H1 (cell line): ENCODE data around the gene ABHD1. TPM values are rescaled to one million over a fixed set of nuclear protein-coding genes. Genes with fewer than 3 reads are reported as not detected.

Experiments
- CTCF ChIA-PET: fragments of 300-600 bp; sonication (Branson Sonifier 250); formaldehyde crosslinking; loops from one replicate; lab custom pipeline; 2021; ENCODE audit not compliant: partially characterized antibody; lab: Charles Lee
- POLR2A ChIA-PET: fragments of 300-600 bp; sonication (Branson Sonifier 250); formaldehyde crosslinking; loops from one replicate; lab custom pipeline; 2021; ENCODE audit warnings: inconsistent platforms; ENCODE audit not compliant: partially characterized antibody; lab: Charles Lee
- DNase-seq, 2 experiments: peaks; one replicate each; pipeline versions ENCODE4 v3.0.0 to v3.0.0-alpha.2; 2010 to 2022; ENCODE audit warnings: low spot score in 2 of 2, low read depth in 1 of 2, mixed read lengths in 1 of 2
- FAIRE-seq: peaks from 2 replicates; lab custom pipeline; 2011; peaks lifted over from hg19 to GRCh38; lab: Jason Lieb, UNC
- H2AFZ ChIP-seq: 2 replicates; pipeline ENCODE4 v1.8.1; 2012; ENCODE audit warnings: low read length, inconsistent platforms
- H2AK5ac ChIP-seq: 2 replicates; pipeline ENCODE4 v1.6.1; 2013; ENCODE audit warnings: low read depth, low read length
- H2BK120ac ChIP-seq: replicated peaks from 2 replicates; pipeline ENCODE3; 2013; ENCODE audit warnings: low read depth, low read length, inconsistent platforms
- H2BK12ac ChIP-seq: 2 replicates; pipeline ENCODE4 v1.6.1; 2013; ENCODE audit warnings: low read depth, low read length
- H2BK15ac ChIP-seq: 2 replicates; pipeline ENCODE4 v1.6.1; 2013; ENCODE audit warnings: low read length
- H2BK20ac ChIP-seq: 2 replicates; pipeline ENCODE4 v1.6.1; 2013; ENCODE audit warnings: low read length
- H2BK5ac ChIP-seq: 2 replicates; pipeline ENCODE4 v1.6.1; 2013; ENCODE audit warnings: low read depth, low read length
- H3K14ac ChIP-seq: 2 replicates; pipeline ENCODE4 v1.6.1; 2013; ENCODE audit warnings: inconsistent platforms; ENCODE audit not compliant: insufficient read length
- H3K18ac ChIP-seq: 2 replicates; pipeline ENCODE4 v1.6.1; 2013; ENCODE audit warnings: low read length; ENCODE audit errors: extremely low read depth
- H3K23ac ChIP-seq: 2 replicates; pipeline ENCODE4 v1.6.1; 2013; ENCODE audit warnings: inconsistent platforms; ENCODE audit not compliant: insufficient read length
- H3K23me2 ChIP-seq: 2 replicates; pipeline ENCODE4 v1.6.1; 2013; ENCODE audit warnings: low read depth, low read length
- H3K27ac ChIP-seq: 2 replicates; pipeline ENCODE4 v1.6.1; 2011; ENCODE audit warnings: low read depth, low read length, inconsistent platforms
- H3K27me3 ChIP-seq, 4 experiments: replicated peaks in 1 of 4; 1 replicate in 1 of 4; 2 replicates in 3 of 4; pipeline versions ENCODE4 v1.6.1 to v1.8.1; 2011 to 2013; ENCODE audit warnings: low read length in 3 of 4, mild to moderate bottlenecking in 3 of 4, inconsistent platforms in 2 of 4, mixed read lengths in 2 of 4, moderate library complexity in 1 of 4; ENCODE audit not compliant: control insufficient read depth in 3 of 4, insufficient read depth in 3 of 4; ENCODE audit errors: extremely low read depth in 1 of 4
- H3K36me3 ChIP-seq, 4 experiments: 2 replicates each; pipeline versions ENCODE4 v1.6.1 to v1.8.1; 2011 to 2013; ENCODE audit warnings: mild to moderate bottlenecking in 4 of 4, low read length in 3 of 4, moderate library complexity in 2 of 4, control low read depth in 1 of 4, inconsistent platforms in 1 of 4; ENCODE audit not compliant: insufficient read depth in 4 of 4, control insufficient read depth in 2 of 4
- H3K4ac ChIP-seq: replicated peaks from 2 replicates; pipeline ENCODE3; 2013; ENCODE audit warnings: low read length, low read depth, mixed read lengths, inconsistent platforms; ENCODE audit not compliant: insufficient read length
- H3K4me1 ChIP-seq, 4 experiments: replicated peaks in 1 of 4; 1 replicate in 1 of 4; 2 replicates in 3 of 4; pipeline versions ENCODE4 v1.6.1 to v1.8.1; 2011 to 2013; ENCODE audit warnings: low read length in 3 of 4, inconsistent platforms in 2 of 4, mixed read lengths in 1 of 4; ENCODE audit not compliant: insufficient read depth in 4 of 4, control insufficient read depth in 3 of 4
- H3K4me2 ChIP-seq, 2 experiments: 2 replicates each; pipeline versions ENCODE4 v1.6.1 to v1.8.1; 2011 to 2013; ENCODE audit warnings: low read depth in 2 of 2, low read length in 2 of 2, control low read depth in 1 of 2, inconsistent platforms in 1 of 2, mild to moderate bottlenecking in 1 of 2; ENCODE audit not compliant: insufficient read depth in 1 of 2
- H3K4me3 ChIP-seq, 4 experiments: fragments of 200-600, 300-600 bp in 1 of 4; sonication (generic), shearing (Covaris generic), sonication (Bioruptor Twin) in 1 of 4; 2 replicates each; pipeline versions ENCODE4 v1.5.1 to v1.8.1; 2011 to 2016; ENCODE audit warnings: low read length in 4 of 4, low read depth in 3 of 4, control low read depth in 2 of 4, inconsistent platforms in 2 of 4, mild to moderate bottlenecking in 2 of 4, mixed read lengths in 1 of 4, moderate library complexity in 1 of 4; ENCODE audit not compliant: insufficient read depth in 2 of 4; ENCODE audit errors: extremely low read depth in 1 of 4
- H3K56ac ChIP-seq: replicated peaks from 2 replicates; pipeline ENCODE3; 2013; ENCODE audit warnings: low read depth, mild to moderate bottlenecking, mixed read lengths, low read length, inconsistent platforms; ENCODE audit not compliant: insufficient read length
- H3K79me1 ChIP-seq: 2 replicates; pipeline ENCODE4 v1.6.1; 2013; ENCODE audit warnings: low read depth, low read length, control low read depth
- H3K79me2 ChIP-seq, 2 experiments: 2 replicates each; pipeline versions ENCODE4 v1.6.1 to v1.8.1; 2012 to 2013; ENCODE audit warnings: low read length in 2 of 2, mild to moderate bottlenecking in 2 of 2, inconsistent platforms in 1 of 2; ENCODE audit not compliant: insufficient read depth in 2 of 2, control insufficient read depth in 1 of 2
- H3K9ac ChIP-seq, 4 experiments: replicated peaks in 1 of 4; 1 replicate in 1 of 4; 2 replicates in 3 of 4; pipeline versions ENCODE4 v1.6.1 to v1.8.1; 2011 to 2013; ENCODE audit warnings: low read depth in 3 of 4, low read length in 3 of 4, control low read depth in 2 of 4, mild to moderate bottlenecking in 2 of 4, moderate library complexity in 2 of 4, inconsistent platforms in 1 of 4; ENCODE audit errors: extremely low read depth in 1 of 4
- H3K9me3 ChIP-seq, 2 experiments: 2 replicates each; pipeline versions ENCODE4 v1.6.1 to v1.8.1; 2012 to 2013; ENCODE audit warnings: mild to moderate bottlenecking in 2 of 2, moderate library complexity in 2 of 2, control low read depth in 1 of 2, inconsistent platforms in 1 of 2, low read depth in 1 of 2, low read length in 1 of 2, mixed read lengths in 1 of 2; ENCODE audit not compliant: insufficient read depth in 2 of 2
- H4K20me1 ChIP-seq, 2 experiments: replicated peaks in 1 of 2; 2 replicates each; pipeline versions ENCODE3 to v1.8.1; 2011 to 2013; ENCODE audit warnings: inconsistent platforms in 2 of 2, low read length in 2 of 2, mild to moderate bottlenecking in 1 of 2; ENCODE audit not compliant: insufficient read depth in 2 of 2, control insufficient read depth in 1 of 2
- H4K5ac ChIP-seq: 2 replicates; pipeline ENCODE4 v1.6.1; 2013; ENCODE audit warnings: low read length, low read depth, mixed read lengths, inconsistent platforms; ENCODE audit not compliant: insufficient read length
- H4K8ac ChIP-seq: 2 replicates; pipeline ENCODE4 v1.8.0; 2013; ENCODE audit warnings: mild to moderate bottlenecking, moderate library complexity, low read length, inconsistent platforms; ENCODE audit not compliant: insufficient read depth; ENCODE audit errors: extremely low read depth
- H4K91ac ChIP-seq: replicated peaks from 2 replicates; pipeline ENCODE3; 2013; ENCODE audit warnings: low read length, mixed read lengths, inconsistent platforms; ENCODE audit not compliant: insufficient read length
- BACH1 ChIP-seq: IDR thresholded peaks from 2 replicates; pipeline ENCODE4 v1.6.1; 2012; ENCODE audit warnings: low read length, improper control_type of control experiment
- CHD1 ChIP-seq: IDR thresholded peaks from 2 replicates; pipeline ENCODE4 v1.6.1; 2012; ENCODE audit warnings: low read depth, low read length, improper control_type of control experiment
- HDAC6 ChIP-seq: IDR thresholded peaks from one replicate; pipeline ENCODE4 v1.7.1; 2012; ENCODE audit warnings: low read depth, mild to moderate bottlenecking, inconsistent platforms, low read length, moderate library complexity
- MAX ChIP-seq: IDR thresholded peaks from 2 replicates; pipeline ENCODE4 v1.6.1; 2012; ENCODE audit warnings: inconsistent platforms
- NRF1 ChIP-seq: IDR thresholded peaks from 2 replicates; pipeline ENCODE4 v1.6.1; 2011; ENCODE audit warnings: mild to moderate bottlenecking, low read depth, low read length, improper control_type of control experiment
- RAD21 ChIP-seq, 2 experiments: IDR thresholded peaks in 1 of 2; conservative IDR thresholded peaks in 1 of 2; 2 replicates each; pipeline ENCODE4 v1.6.1; 2011; ENCODE audit warnings: low read depth in 2 of 2, low read length in 2 of 2, improper control_type of control experiment in 1 of 2, inconsistent platforms in 1 of 2, mild to moderate bottlenecking in 1 of 2, moderate library complexity in 1 of 2
- TAF7 ChIP-seq: optimal IDR thresholded peaks from 2 replicates; pipeline ENCODE3; 2011; ENCODE audit warnings: low read depth, mild to moderate bottlenecking, inconsistent platforms, low read length, moderate library complexity, borderline replicate concordance
- TCF12 ChIP-seq: IDR thresholded peaks from 2 replicates; pipeline ENCODE4 v1.6.1; 2011; ENCODE audit warnings: low read depth, mild to moderate bottlenecking, low read length
- ZNF274 ChIP-seq: IDR thresholded peaks from 2 replicates; pipeline ENCODE4 v1.7.0; 2012; ENCODE audit warnings: low read length, borderline replicate concordance; ENCODE audit errors: extremely low read depth
- WGBS, 2 experiments: shearing (Covaris generic) in 1 of 2; methylation state at CpG; one replicate each; pipeline versions ENCODE4 v1.1.6 to v1.1.7; 2013 to 2015; ENCODE audit warnings: low lambda C conversion rate in 2 of 2, mixed read lengths in 2 of 2, inconsistent platforms in 1 of 2, low coverage in 1 of 2, missing lambda C conversion rate in 1 of 2; ENCODE audit not compliant: insufficient replicate concordance in 2 of 2, insufficient coverage in 1 of 2, insufficient read length in 1 of 2; ENCODE audit errors: extremely low coverage in 1 of 2, missing lambda C conversion rate in 1 of 2; 5-methylcytosine and 5-hydroxymethylcytosine counted together
- polyA plus RNA-seq, 7 experiments: library from polyadenylated mRNA; depleted of rRNA in 3 of 7; stranded (reverse) in 5 of 7; unstranded in 2 of 7; fragments of >200 nt in 5 of 7; fragments of 200-250 nt in 2 of 7; gene quantifications; 1 replicate in 5 of 7; 2 replicates in 1 of 7; 4 replicates in 1 of 7; pipeline versions ENCODE4 v1.2.1 to v1.2.3, GENCODE V29; 2011 to 2013; ENCODE audit warnings: missing spikeins in 2 of 7, mixed read lengths in 2 of 7
- total RNA-seq: library from RNA; stranded (reverse); fragmentation: NEBNext Ultra II Directional; extraction: Animal tissue kit (Norgen Biotek cat#: 25700); gene quantifications from 2 replicates; pipeline ENCODE4 v1.2.1, GENCODE V29; 2021

ABHD1 gene
- total and polyA plus RNA-seq, 2 of the 8 experiments (the other 6 are each of a cell fraction or from before 2014, with no cell fraction given): 0.20 to 1.1 TPM

GRCh38 chr2:27115519-27115918 is 8.1 kb upstream of the ABHD1 start:
- Histone ChIP-seq H3K4me2 (no peak overlapping the region), H3K4me3 (no peak overlapping the region), H3K36me3 (no peaks in the 10 kb centered on the region), H3K9ac (no peak overlapping the region), H4K20me1 (no peaks in the 10 kb centered on the region), H3K79me2 (no peaks in the 10 kb centered on the region), H3K23ac (no peak overlapping the region), H2BK12ac (no peak overlapping the region), H2AFZ (no peak overlapping the region), H3K4ac (no peak overlapping the region), H4K8ac (no peak overlapping the region), H2BK15ac (no peak overlapping the region), H3K14ac (no peak overlapping the region), H3K23me2 (peaks cover 10% of the 10 kb centered on the region), H4K91ac (no peak overlapping the region), H3K79me1 (no peaks in the 10 kb centered on the region), H3K56ac (no peak overlapping the region), H3K27ac (no peak overlapping the region), H3K18ac (no peak overlapping the region), H3K4me1 (peaks cover 0 to 10% (median 6%) of the 10 kb centered on the region in 4 experiments; a peak in 5 of 7 replicates), H2BK20ac (no peak overlapping the region), H3K9me3 (no peaks in the 10 kb centered on the region), H3K27me3 (peaks cover 6 to 32% (median 25%) of the 10 kb centered on the region in 4 experiments; a peak in 6 of 7 replicates), H2AK5ac (no peak overlapping the region), H2BK120ac (no peak overlapping the region), H4K5ac (no peak overlapping the region), H2BK5ac (no peak overlapping the region)
- CTCF ChIA-PET: interaction anchor here (1.3 to 9.5 kb wide), 4 partner anchors 15 to 154 kb away, joined by 3 to 120 read pairs (median 5); partner anchors contain the start of gene PREB
- TF ChIP-seq CHD1 (no peak), TAF7 (no peak), NRF1 (no peak), TCF12 (no peak), BACH1 (no peak), MAX (no peak), HDAC6 (no peak), ZNF274 (no peak), RAD21 (IDR thresholded peaks at IDR 0.05 in 1 of 2, conservative IDR thresholded peaks at IDR 0.05 in 1 of 2; ENCODE audit: low read depth in 2 of 2, low read length in 2 of 2) (no peak)
- 70% methylated on average over 2 of the region's 2 CpGs; no CpG with 5 or more reads in 1 of the 2 experiments for WGBS, 2 experiments
- POLR2A ChIA-PET: interaction anchor here (1.2 to 3.8 kb wide), 2 partner anchors 9 to 90 kb away, joined by 3 to 11 read pairs; partner anchors contain the start of gene ABHD1
- FAIRE-seq (no peak), DNase-seq (no peak)
